Pancreas (tissue), 10 donors: ENCODE measurements around the gene EHD4. TPM values are rescaled to one million over a fixed set of nuclear protein-coding genes. Genes with fewer than 3 reads are reported as not detected.

ENCODE experiments used
- ATAC-seq, 4 donors: fragments of 200-7000 bp; cut with Tn5 transposase; one replicate each; pipeline versions ENCODE4 v1.8.0 to v1.9.1; 2020; ENCODE audit warnings: mild to moderate bottlenecking in 4 of 4, moderate library complexity in 4 of 4
- DNase-seq, 6 donors: peaks; one replicate each; pipeline ENCODE4 v3.0.0-alpha.2; 2020
- FAIRE-seq: peaks from 2 replicates; lab custom pipeline; 2012; peaks lifted over from hg19 to GRCh38; lab: Jason Lieb, UNC
- H3K27ac ChIP-seq, 4 donors: fragments of 200-600 bp; sonication (generic); 1 replicate in 3 of 4; 2 replicates in 1 of 4; pipeline versions ENCODE4 v1.5.0 to v1.8.0; 2020
- H3K27me3 ChIP-seq, 4 donors: fragments of 200-600 bp; one replicate each; pipeline ENCODE4 v1.8.0; 2021
- H3K36me3 ChIP-seq, 3 donors: fragments of 200-600 bp; sonication (generic) in 1 of 3; one replicate each; pipeline versions ENCODE4 v1.5.0 to v1.8.0; 2020 to 2021
- H3K4me1 ChIP-seq, 3 donors: fragments of 200-600 bp; one replicate each; pipeline ENCODE4 v1.8.0; 2021
- H3K4me3 ChIP-seq, 4 donors: fragments of 200-600 bp; sonication (generic) in 2 of 4; one replicate each; pipeline versions ENCODE4 v1.5.0 to v1.8.0; 2020 to 2021
- H3K9me3 ChIP-seq, 4 donors: fragments of 200-600 bp; one replicate each; pipeline ENCODE4 v1.8.0; 2021
- WGBS, 2 donors: extraction: QIAGEN DNeasy Blood & Tissue Kit; methylation state at CpG; one replicate each; pipeline ENCODE4 v1.1.7; 2013; 5-methylcytosine and 5-hydroxymethylcytosine counted together
- intact Hi-C, 3 donors: fragments of 100-400 bp; cut with DNase I; formaldehyde crosslinking; loops; one replicate each; pipeline versions ENCODE4 v1.11.1 to v1.14.2; 2022
- polyA plus RNA-seq, 2 donors: library from polyadenylated mRNA; stranded (reverse); fragments of 200-250 nt; gene quantifications; one replicate each; pipeline ENCODE4 v1.2.3, GENCODE V29; 2013
- total RNA-seq, 6 donors: library from RNA; stranded (reverse); fragmentation: NEBNext Ultra II Directional in 4 of 6; extraction: Animal tissue kit (Norgen Biotek cat#: 25700) in 4 of 6; gene quantifications; one replicate each; pipeline versions ENCODE4 v1.2.1 to v1.2.4, GENCODE V29; 2021 to 2023
- TF ChIP-seq, protein P1 (sequence below), 4 donors: fragments of 200-600 bp; sonication (generic) in 3 of 4; IDR thresholded peaks; one replicate each; pipeline versions ENCODE4 v1.5.0 to v1.8.0; 2021; ENCODE audit warnings: antibody characterized with exemption in 4 of 4
- donor health status: healthy with polysubstance abuse.
- donor health status: DM: no; HTN: no; CAD: no; lungs with moderate emphysema.
- donor health status: DM: no; HTN: no; CAD: no.
- donor health status: control.
- donor health status: control.
- donor health status: Bipolar disorder and iron deficiency.
- donor health status: DM: yes; HTN: yes; CAD: no.
- donor health status: DM: no; HTN: no; CAD: no.
- donor health status: DM: no; HTN: no; CAD: no.
- donor health status: DM: yes; HTN: yes; CAD: no.

Gene EHD4
- total and polyA plus RNA-seq, 8 donors, result 8.1 to 22.8 (median 8.5) TPM

DNA sequence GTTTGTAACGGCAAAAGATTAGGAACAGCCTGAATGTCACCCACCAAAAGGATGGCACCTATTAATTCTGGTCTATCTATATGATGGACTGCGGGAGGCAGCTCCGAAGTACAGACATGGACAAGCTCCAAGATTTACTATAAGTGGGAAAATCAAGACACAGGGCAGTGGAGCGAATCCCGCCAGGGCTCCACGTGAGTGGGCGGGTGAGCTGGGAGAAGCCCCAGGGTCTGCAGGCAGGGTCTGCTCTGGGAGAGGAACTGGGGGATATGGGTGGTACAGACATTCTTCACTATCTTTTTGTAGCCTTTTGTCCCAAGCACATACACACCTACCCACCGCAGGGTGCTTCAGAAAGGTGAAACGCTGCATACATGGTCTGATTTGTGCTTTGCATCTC, 40.3 kb downstream of the EHD4 start:
- H3K27ac ChIP-seq, result no peak overlapping the region
- intact Hi-C loops, result no loop called here
- peak in 1 of 6 donors; percentile 29 for DNase-seq
- no peak for ATAC-seq
- H3K4me1 ChIP-seq, result peaks cover 19 to 41% (median 20%) of the 10 kb centered on the region in 3 donors
- WGBS, 2 donors, result 97% methylated on average over 9 of the region's 9 CpGs
- no peak for FAIRE-seq
- no peak overlapping the region for H3K4me3 ChIP-seq
- no peaks in the 10 kb centered on the region for H3K27me3 ChIP-seq
- no peaks in the 10 kb centered on the region for H3K9me3 ChIP-seq
- TF ChIP-seq, protein P1, sequence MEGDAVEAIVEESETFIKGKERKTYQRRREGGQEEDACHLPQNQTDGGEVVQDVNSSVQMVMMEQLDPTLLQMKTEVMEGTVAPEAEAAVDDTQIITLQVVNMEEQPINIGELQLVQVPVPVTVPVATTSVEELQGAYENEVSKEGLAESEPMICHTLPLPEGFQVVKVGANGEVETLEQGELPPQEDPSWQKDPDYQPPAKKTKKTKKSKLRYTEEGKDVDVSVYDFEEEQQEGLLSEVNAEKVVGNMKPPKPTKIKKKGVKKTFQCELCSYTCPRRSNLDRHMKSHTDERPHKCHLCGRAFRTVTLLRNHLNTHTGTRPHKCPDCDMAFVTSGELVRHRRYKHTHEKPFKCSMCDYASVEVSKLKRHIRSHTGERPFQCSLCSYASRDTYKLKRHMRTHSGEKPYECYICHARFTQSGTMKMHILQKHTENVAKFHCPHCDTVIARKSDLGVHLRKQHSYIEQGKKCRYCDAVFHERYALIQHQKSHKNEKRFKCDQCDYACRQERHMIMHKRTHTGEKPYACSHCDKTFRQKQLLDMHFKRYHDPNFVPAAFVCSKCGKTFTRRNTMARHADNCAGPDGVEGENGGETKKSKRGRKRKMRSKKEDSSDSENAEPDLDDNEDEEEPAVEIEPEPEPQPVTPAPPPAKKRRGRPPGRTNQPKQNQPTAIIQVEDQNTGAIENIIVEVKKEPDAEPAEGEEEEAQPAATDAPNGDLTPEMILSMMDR (IDR thresholded peaks at IDR 0.05), result no peak
- H3K36me3 ChIP-seq, result no peaks in the 10 kb centered on the region

DNA sequence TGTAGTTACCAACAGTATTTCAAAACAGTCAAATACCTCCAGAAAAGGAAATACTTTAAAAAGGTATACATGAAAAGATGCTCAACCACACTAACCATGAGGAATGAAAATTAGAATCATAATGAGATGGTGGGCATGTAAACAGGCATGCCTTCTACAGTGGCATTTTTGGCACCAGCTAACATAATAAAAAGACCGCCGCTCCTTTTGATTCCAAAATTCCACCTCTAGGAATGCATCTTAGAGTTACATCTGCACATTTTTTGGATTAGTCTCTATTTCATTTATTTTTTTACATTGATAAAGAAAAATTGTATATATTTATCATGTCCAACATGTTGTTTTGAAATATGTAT, 41.5 kb downstream of the EHD4 start:
- TF ChIP-seq, protein P1 (IDR thresholded peaks at IDR 0.05), result no peak
- Histone ChIP-seq H3K4me1 (peaks cover 19 to 42% (median 20%) of the 10 kb centered on the region in 3 donors), H3K9me3 (no peaks in the 10 kb centered on the region), H3K27me3 (no peaks in the 10 kb centered on the region), H3K27ac (no peak overlapping the region), H3K4me3 (no peak overlapping the region), H3K36me3 (no peaks in the 10 kb centered on the region)
- FAIRE-seq (no peak), ATAC-seq (no peak), DNase-seq (no peak)
- intact Hi-C loops, result no loop called here
- 91 to 94% methylated on average over 2 of the region's 2 CpGs for WGBS, 2 donors

- no peak overlapping the region for H3K27ac ChIP-seq
- WGBS, 2 donors, result 67 to 70% methylated on average over 8 of the region's 8 CpGs
- no peaks in the 10 kb centered on the region for H3K9me3 ChIP-seq
- DNase-seq (peak in 1 of 6 donors; percentile 7), FAIRE-seq (no peak), ATAC-seq (peak in 2 of 4 donors; percentile 21 to 29)
- TF ChIP-seq, protein P1 (IDR thresholded peaks at IDR 0.05), result no peak
- H3K4me3 ChIP-seq, result no peak overlapping the region
- no peaks in the 10 kb centered on the region for H3K27me3 ChIP-seq
- intact Hi-C loops, result no loop called here
- H3K4me1 ChIP-seq, result peaks cover 19 to 42% (median 20%) of the 10 kb centered on the region in 3 donors
- no peaks in the 10 kb centered on the region for H3K36me3 ChIP-seq
Measured at GRCh38 chr15:41930221-41930866, 42.0 kb downstream of the EHD4 start.

DNA sequence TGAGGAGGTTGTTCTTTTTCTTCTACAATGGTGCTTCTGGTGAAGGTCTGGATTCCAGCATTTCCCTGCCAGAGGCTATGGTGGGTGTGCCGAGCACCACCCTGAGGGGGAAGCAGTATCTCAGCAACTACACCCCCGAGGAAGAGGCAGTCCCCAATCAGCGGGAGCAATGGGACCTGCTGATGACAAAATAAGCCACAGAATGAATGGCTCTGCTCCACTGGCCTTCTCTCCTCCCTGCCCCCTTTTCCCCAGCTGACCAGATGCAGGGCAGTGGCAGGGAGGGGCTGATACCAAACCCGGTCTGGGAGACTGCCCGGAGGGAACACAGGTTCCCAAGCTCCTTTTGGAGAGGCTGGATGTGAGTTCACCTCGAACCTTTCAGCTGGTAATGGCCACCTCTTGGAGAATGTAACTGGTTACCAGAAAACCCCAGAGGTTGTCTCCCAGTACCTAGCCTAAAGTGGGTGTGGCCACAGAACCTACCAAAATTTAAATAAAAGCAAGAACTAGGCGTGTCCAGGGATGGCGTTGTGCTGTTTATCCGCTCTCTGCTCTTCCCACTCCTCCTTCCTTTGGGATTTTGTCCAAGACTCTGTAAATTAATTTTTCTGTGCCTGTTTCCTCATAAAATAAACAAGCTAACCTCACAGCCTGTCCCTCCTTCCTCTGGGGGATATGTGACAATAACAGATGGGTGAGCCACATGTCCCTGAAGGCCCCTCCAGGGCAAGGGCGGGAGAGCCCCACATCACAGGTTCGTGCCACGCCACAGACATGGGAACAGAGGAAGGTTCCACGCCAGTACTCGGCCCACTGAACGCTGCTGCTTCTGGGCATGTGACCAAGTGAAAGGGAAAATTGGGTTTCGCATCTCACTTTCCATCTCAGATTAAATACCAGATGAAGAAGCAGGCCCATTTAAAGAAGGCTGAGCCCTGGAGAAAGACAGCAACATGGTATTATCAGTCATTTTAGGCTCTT, 43.4 kb downstream of the EHD4 start:
- Histone ChIP-seq H3K4me1 (peaks cover 19 to 42% (median 20%) of the 10 kb centered on the region in 3 donors), H3K4me3 (no peak overlapping the region), H3K27ac (peak overlapping the region in 3 of 4 donors; percentile 11 to 65 (median 60)), H3K36me3 (no peaks in the 10 kb centered on the region), H3K27me3 (no peaks in the 10 kb centered on the region), H3K9me3 (no peaks in the 10 kb centered on the region)
- peak in 2 of 6 donors; percentile 43 to 54 for DNase-seq
- FAIRE-seq, result no peak
- ATAC-seq, result peak; percentile 27 to 61 (median 40)
- WGBS, 2 donors, result 36 to 50% methylated on average over 16 of the region's 16 CpGs
- TF ChIP-seq, protein P1 (IDR thresholded peaks at IDR 0.05), result no peak
- intact Hi-C loops, result no loop called here
